BE2C (cell line): ENCODE results near the gene DAB1.

Experiments
- DNase-seq: peaks from one replicate; pipeline ENCODE4 v3.0.0-alpha.2; 2020
- H3K27me3 ChIP-seq: fragments of 250-450 bp; sonication (Bioruptor Pico); 2 replicates; pipeline ENCODE4 v1.5.1; 2020; ENCODE audit warnings: mild to moderate bottlenecking
- H3K36me3 ChIP-seq: fragments of 250-450 bp; sonication (Bioruptor Pico); 2 replicates; pipeline ENCODE4 v1.5.1; 2020; ENCODE audit warnings: mild to moderate bottlenecking
- H3K4me1 ChIP-seq: fragments of 250-450 bp; sonication (Bioruptor Pico); 2 replicates; pipeline ENCODE4 v1.5.1; 2020
- H3K4me3 ChIP-seq: 2 replicates; pipeline ENCODE4 v1.5.1; 2011; ENCODE audit warnings: low read depth, low read length
- H3K9me3 ChIP-seq: fragments of 250-450 bp; sonication (Bioruptor Pico); 2 replicates; pipeline ENCODE4 v1.5.1; 2020
- CTCF ChIP-seq: IDR thresholded peaks from 2 replicates; pipeline ENCODE4 v1.5.1; 2012; ENCODE audit warnings: mild to moderate bottlenecking, low read depth, low read length

Gene DAB1

GRCh38 chr1:57204091-57204490, 219.8 kb downstream of the DAB1 start:
- no peak for TF ChIP-seq CTCF
- no peaks in the 10 kb centered on the region for H3K27me3 ChIP-seq

GRCh38 chr1:57202241-57202640, 221.6 kb downstream of the DAB1 start:
- Histone ChIP-seq H3K9me3 (no peaks in the 10 kb centered on the region), H3K4me3 (no peak overlapping the region), H3K27me3 (no peaks in the 10 kb centered on the region), H3K4me1 (no peaks in the 10 kb centered on the region), H3K36me3 (no peaks in the 10 kb centered on the region)
- TF ChIP-seq CTCF = no peak
- no peak for DNase-seq

More at GRCh38 chr1:57204091-57204490, 219.8 kb downstream of the DAB1 start:
- Histone ChIP-seq H3K9me3 (no peaks in the 10 kb centered on the region), H3K4me3 (no peak overlapping the region), H3K4me1 (no peaks in the 10 kb centered on the region), H3K36me3 (no peaks in the 10 kb centered on the region)
- DNase-seq = no peak

GRCh38 chr1:57198912-57199311, 224.9 kb downstream of the DAB1 start:
- H3K36me3 ChIP-seq = no peaks in the 10 kb centered on the region
- DNase-seq = no peak
- no peaks in the 10 kb centered on the region for H3K4me1 ChIP-seq

GRCh38 chr1:57195436-57195941, 228.4 kb downstream of the DAB1 start:
- Histone ChIP-seq H3K4me3 (no peak overlapping the region), H3K4me1 (no peaks in the 10 kb centered on the region), H3K9me3 (no peaks in the 10 kb centered on the region), H3K27me3 (no peaks in the 10 kb centered on the region), H3K36me3 (no peaks in the 10 kb centered on the region)
- TF ChIP-seq CTCF = no peak
- no peak for DNase-seq

More at GRCh38 chr1:57198912-57199311, 224.9 kb downstream of the DAB1 start:
- Histone ChIP-seq H3K27me3 (no peaks in the 10 kb centered on the region), H3K9me3 (no peaks in the 10 kb centered on the region), H3K4me3 (no peak overlapping the region)
- no peak for TF ChIP-seq CTCF

- no peaks in the 10 kb centered on the region for H3K9me3 ChIP-seq
- H3K27me3 ChIP-seq = no peaks in the 10 kb centered on the region
- H3K4me3 ChIP-seq = no peak overlapping the region
- no peaks in the 10 kb centered on the region for H3K4me1 ChIP-seq
- no peaks in the 10 kb centered on the region for H3K36me3 ChIP-seq
- no peak for TF ChIP-seq CTCF
- no peak for DNase-seq
Observed at GRCh38 chr1:57192222-57192621, 231.6 kb downstream of the DAB1 start.

GRCh38 chr1:57190898-57191297, 233.0 kb downstream of the DAB1 start:
- H3K4me1 ChIP-seq = no peaks in the 10 kb centered on the region
- DNase-seq = no peak
- no peaks in the 10 kb centered on the region for H3K9me3 ChIP-seq
- no peak for TF ChIP-seq CTCF
- H3K27me3 ChIP-seq = no peaks in the 10 kb centered on the region
- no peak overlapping the region for H3K4me3 ChIP-seq
- no peaks in the 10 kb centered on the region for H3K36me3 ChIP-seq
